Endothelial cell of umbilical vein (primary cell): ENCODE results near the gene FLT4. TPM values are rescaled to one million over a fixed set of nuclear protein-coding genes. Genes with fewer than 3 reads are reported as not detected.

Source experiments
- BruUV-seq: library from RNA; stranded (reverse); fragments of 400-500 nt; replicated peaks from 2 replicates; lab custom pipeline; 2021; lab: Mats Ljungman, UMichigan
- CTCF ChIA-PET: fragments of 300-600, 350-600 bp; sonication (Branson Sonifier 250); formaldehyde crosslinking; loops from one replicate; lab custom pipeline; 2021; ENCODE audit warnings: antibody characterized with exemption, inconsistent platforms; lab: Charles Lee
- POLR2A ChIA-PET: fragments of 300-600, 350-600 bp; sonication (Branson Sonifier 250); formaldehyde crosslinking; loops from one replicate; lab custom pipeline; 2021; ENCODE audit warnings: antibody characterized with exemption, inconsistent platforms; lab: Charles Lee
- DNase-seq: peaks from one replicate; pipeline ENCODE4 v3.0.0-alpha.2; 2011; ENCODE audit warnings: low read depth, low spot score
- FAIRE-seq: peaks from 2 replicates; lab custom pipeline; 2011; peaks lifted over from hg19 to GRCh38; lab: Jason Lieb, UNC
- H2AFZ ChIP-seq: 2 replicates; pipeline ENCODE4 v1.6.0; 2012; ENCODE audit warnings: low read depth, low read length, control low read depth, inconsistent platforms
- H3K27ac ChIP-seq: 2 replicates; pipeline ENCODE4 v1.5.1; 2011; ENCODE audit warnings: low read depth, mild to moderate bottlenecking, control low read depth, low read length, moderate library complexity; ENCODE audit not compliant: insufficient read depth
- H3K27me3 ChIP-seq, 2 experiments: 2 replicates each; pipeline versions ENCODE4 v1.6.0 to v1.6.1; 2011; ENCODE audit warnings: low read length in 2 of 2, mixed read lengths in 1 of 2; ENCODE audit not compliant: control insufficient read depth in 2 of 2, insufficient read depth in 2 of 2
- H3K36me3 ChIP-seq, 2 experiments: 2 replicates in 1 of 2; 3 replicates in 1 of 2; pipeline ENCODE4 v1.5.1; 2011; ENCODE audit warnings: low read length in 2 of 2, mild to moderate bottlenecking in 1 of 2, moderate library complexity in 1 of 2; ENCODE audit not compliant: control insufficient read depth in 2 of 2, insufficient read depth in 2 of 2; ENCODE audit errors: extremely low read depth in 1 of 2
- H3K4me1 ChIP-seq: 3 replicates; pipeline ENCODE4 v1.5.1; 2011; ENCODE audit warnings: mild to moderate bottlenecking, low read length; ENCODE audit not compliant: control insufficient read depth, insufficient read depth; ENCODE audit errors: extremely low read depth
- H3K4me2 ChIP-seq: 2 replicates; pipeline ENCODE4 v1.6.1; 2011; ENCODE audit warnings: low read length, control low read depth, mixed read lengths; ENCODE audit not compliant: insufficient read depth
- H3K4me3 ChIP-seq, 3 experiments: fragments of 200-600 bp in 1 of 3; sonication (generic), shearing (Covaris generic) in 1 of 3; replicated peaks in 1 of 3; 2 replicates each; pipeline ENCODE4 v1.5.1; 2011 to 2016; ENCODE audit warnings: control low read depth in 3 of 3, low read length in 3 of 3, mild to moderate bottlenecking in 2 of 3, inconsistent platforms in 1 of 3, low read depth in 1 of 3, moderate library complexity in 1 of 3; ENCODE audit not compliant: insufficient read depth in 1 of 3
- H3K79me2 ChIP-seq: 2 replicates; pipeline ENCODE4 v1.6.0; 2012; ENCODE audit warnings: low read length, inconsistent platforms; ENCODE audit not compliant: control insufficient read depth, insufficient read depth
- H3K9ac ChIP-seq: replicated peaks from 2 replicates; pipeline ENCODE3; 2011; ENCODE audit warnings: low read length, control low read depth; ENCODE audit not compliant: insufficient read depth; ENCODE audit errors: extremely low read depth
- H3K9me1 ChIP-seq: replicated peaks from 3 replicates; pipeline ENCODE4 v1.6.0; 2011; ENCODE audit warnings: mild to moderate bottlenecking, low read length; ENCODE audit not compliant: control insufficient read depth, insufficient read depth; ENCODE audit errors: extremely low read depth
- H3K9me3 ChIP-seq: replicated peaks from 2 replicates; pipeline ENCODE4 v1.5.1; 2012; ENCODE audit warnings: low read length, inconsistent platforms; ENCODE audit not compliant: control insufficient read depth, insufficient read depth
- H4K20me1 ChIP-seq: replicated peaks from 2 replicates; pipeline ENCODE3; 2011; ENCODE audit warnings: mild to moderate bottlenecking, low read length; ENCODE audit not compliant: control insufficient read depth, insufficient read depth; ENCODE audit errors: extremely low read depth
- CTCF ChIP-seq, 2 donors: IDR thresholded peaks; 1 replicate in 1 of 2; 2 replicates in 1 of 2; pipeline ENCODE4 v1.5.1; 2011; ENCODE audit warnings: low read length in 2 of 2, mild to moderate bottlenecking in 2 of 2, moderate library complexity in 2 of 2, control low read depth in 1 of 2, inconsistent platforms in 1 of 2, low read depth in 1 of 2; ENCODE audit not compliant: insufficient read depth in 1 of 2; ENCODE audit errors: extremely low read depth in 1 of 2
- EZH2 ChIP-seq: IDR thresholded peaks from 2 replicates; pipeline ENCODE4 v1.6.1; 2012; ENCODE audit warnings: borderline replicate concordance, low read depth, mild to moderate bottlenecking, moderate library complexity, low read length, inconsistent platforms; ENCODE audit not compliant: severe bottlenecking
- FOS ChIP-seq: IDR thresholded peaks from 2 replicates; pipeline ENCODE4 v1.6.1; 2011; ENCODE audit warnings: mild to moderate bottlenecking, low read length, moderate library complexity, borderline replicate concordance; ENCODE audit not compliant: insufficient read depth
- GATA2 ChIP-seq: IDR thresholded peaks from 2 replicates; pipeline ENCODE4 v1.7.0; 2011; ENCODE audit warnings: low read depth, mild to moderate bottlenecking, moderate library complexity, mixed read lengths, low read length; ENCODE audit not compliant: insufficient read length, insufficient read depth
- JUN ChIP-seq: IDR thresholded peaks from 2 replicates; pipeline ENCODE4 v1.6.1; 2011; ENCODE audit warnings: borderline replicate concordance, low read depth; ENCODE audit not compliant: insufficient read length, insufficient read depth
- MAX ChIP-seq: IDR thresholded peaks from 2 replicates; pipeline ENCODE4 v1.6.1; 2011; ENCODE audit not compliant: insufficient read depth, insufficient read length
- MYC ChIP-seq: IDR thresholded peaks from one replicate; pipeline ENCODE4 v1.6.1; 2011; ENCODE audit warnings: mild to moderate bottlenecking, low read depth, low read length
- POLR2A ChIP-seq: IDR thresholded peaks from 2 replicates; pipeline ENCODE4 v1.6.1; 2012; ENCODE audit warnings: low read depth, mild to moderate bottlenecking, control low read depth, low read length
- POLR2AphosphoS5 ChIP-seq: IDR thresholded peaks from 2 replicates; pipeline ENCODE4 v1.6.1; 2012; ENCODE audit warnings: low read depth, mild to moderate bottlenecking, control low read depth, low read length, moderate library complexity; ENCODE audit not compliant: insufficient read depth
- dilution Hi-C: fragments of 300-500 bp; cut with MboI; formaldehyde crosslinking; loops from one replicate; pipeline ENCODE4 v1.15.0; 2019; ENCODE audit warnings: low sequenced_read_pairs; ENCODE audit not compliant: extremely low pct_ligation_motif_present
- intact Hi-C: fragments of 100-400 bp; cut with micrococcal nuclease; formaldehyde crosslinking; loops from one replicate; pipeline ENCODE4 v1.10.0; 2022
- polyA plus RNA-seq, 4 experiments: library from polyadenylated mRNA; depleted of rRNA in 3 of 4; stranded (reverse) in 3 of 4; unstranded in 1 of 4; fragments of >200 nt; gene quantifications; 2 replicates each; pipeline versions ENCODE4 v1.2.1 to v1.2.3, GENCODE V29; 2011 to 2012; ENCODE audit warnings: missing spikeins in 1 of 4
- total RNA-seq: library from RNA; stranded (reverse); gene quantifications from 2 replicates; pipeline ENCODE4 v1.2.3, GENCODE V29; 2021

FLT4 gene
- total and polyA plus RNA-seq, 2 donors (not counting 3 experiments of a cell fraction or from before 2014, with no cell fraction given): 44.4 to 71.5 TPM

DNA sequence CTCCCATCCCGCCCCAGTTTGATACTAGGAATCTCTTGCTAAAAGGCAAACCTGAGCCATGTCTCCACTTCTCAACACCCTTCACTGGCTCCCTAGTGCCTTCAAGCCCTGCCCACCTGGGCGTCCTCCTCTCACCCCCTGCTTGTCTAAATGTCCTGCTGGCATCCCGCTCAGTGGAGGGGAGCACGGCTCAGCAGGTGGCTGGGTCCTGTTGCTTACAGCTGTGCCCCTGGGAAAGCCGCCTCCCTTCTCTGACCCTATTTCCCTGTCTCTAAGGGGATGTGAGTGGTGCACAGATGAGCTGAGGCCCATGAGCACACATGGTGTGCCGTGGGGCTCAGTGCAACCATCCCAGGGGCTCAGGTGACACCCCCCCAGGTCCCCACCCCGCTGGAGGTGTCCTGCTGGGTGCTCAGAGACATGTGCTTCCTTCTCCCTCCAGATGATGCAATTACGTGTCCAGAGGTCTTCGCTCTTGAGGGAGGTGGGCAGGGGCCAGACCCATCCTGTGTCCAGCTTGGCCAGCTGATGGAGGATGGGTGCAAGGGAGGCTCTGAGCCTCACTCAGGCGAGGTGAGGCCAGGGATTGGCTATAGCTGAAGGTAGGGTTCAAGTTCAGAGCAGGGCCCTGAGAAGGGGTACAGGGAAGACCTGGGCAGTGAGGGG is 24.1 kb downstream of the FLT4 start:
- CTCF ChIA-PET: interaction anchor here (1.2 to 2.0 kb wide), 2 partner anchors 19 to 93 kb away, joined by 3 to 8 read pairs; no protein-coding TSS in a partner anchor

More for the DNA sequence above, 24.1 kb downstream of the FLT4 start:
- Histone ChIP-seq H3K9me3 (no peaks in the 10 kb centered on the region), H2AFZ (no peak overlapping the region), H3K36me3 (peaks cover 0 to 25% of the 10 kb centered on the region in 2 experiments), H3K9me1 (no peaks in the 10 kb centered on the region), H4K20me1 (no peaks in the 10 kb centered on the region), H3K27ac (no peak overlapping the region), H3K79me2 (no peaks in the 10 kb centered on the region), H3K27me3 (no peaks in the 10 kb centered on the region), H3K9ac (no peak overlapping the region), H3K4me2 (no peak overlapping the region), H3K4me1 (peaks cover 7% of the 10 kb centered on the region), H3K4me3 (no peak overlapping the region)
- DNase-seq (no peak), FAIRE-seq (no peak)
- TF ChIP-seq CTCF (IDR thresholded peaks at IDR 0.05; ENCODE audit: extremely low read depth in 1 of 2, insufficient read depth in 1 of 2, low read depth in 1 of 2, low read length in 2 of 2): no peak
- TF ChIP-seq GATA2: no peak
- no peak for TF ChIP-seq MYC
- TF ChIP-seq JUN: no peak
- TF ChIP-seq POLR2AphosphoS5: no peak
- TF ChIP-seq FOS: no peak
- no peak for TF ChIP-seq POLR2A
- TF ChIP-seq EZH2: no peak
- no peak for TF ChIP-seq MAX
- POLR2A ChIA-PET: no interaction called here
- no TSS peak for BruUV-seq
- dilution Hi-C loops (no loop called here), intact Hi-C loops (no loop called here)
